HG02759 (cell line): Measurements from ENCODE around the gene SRF.
"Not testable (repeated sequence)": the region's sequence is repeated elsewhere in the genome, so short reads cannot be mapped to it uniquely, and the experiment has no call there.

ENCODE experiments used
- ATAC-seq: cut with Tn5 transposase; IDR thresholded peaks from one replicate; pipeline ENCODE4 v1.9.1; 2021; ENCODE audit warnings: mild to moderate bottlenecking, moderate library complexity; ENCODE audit not compliant: unreplicated experiment

The SRF gene

GRCh38 chr6:43170931-43171706, at the start of gene SRF:
Gene SRF (plus strand): TSS chr6:43171269. CDS start chr6:43171657, 388 bp downstream.
- peak; percentile 62 for ATAC-seq

- ATAC-seq, result no peak
These were observed 48.9 kb upstream of the SRF start for GRCh38 chr6:43122146-43122545.

GRCh38 chr6:43123461-43124314, 47.4 kb upstream of the SRF start:
- ATAC-seq, result no peak

GRCh38 chr6:43124481-43124880, 46.6 kb upstream of the SRF start:
- ATAC-seq, result no peak

- no peak for ATAC-seq
These were observed 46.0 kb upstream of the SRF start for GRCh38 chr6:43125119-43125518.

- ATAC-seq, result no peak
These were observed 45.5 kb upstream of the SRF start for GRCh38 chr6:43125555-43125954.

- no peak for ATAC-seq
These were observed 43.9 kb upstream of the SRF start for GRCh38 chr6:43127180-43127579.

- ATAC-seq, result no peak
These were observed 43.2 kb upstream of the SRF start for GRCh38 chr6:43127877-43128276.

GRCh38 chr6:43128926-43129325, 42.1 kb upstream of the SRF start:
- ATAC-seq, result no peak

GRCh38 chr6:43129434-43130194, 41.5 kb upstream of the SRF start:
- no peak for ATAC-seq

- no peak for ATAC-seq
These were observed 40.6 kb upstream of the SRF start for GRCh38 chr6:43130429-43130828.

- not testable (repeated sequence) for ATAC-seq
These were observed 39.7 kb upstream of the SRF start for GRCh38 chr6:43131379-43131778.

- no peak for ATAC-seq
These were observed 32.8 kb upstream of the SRF start for GRCh38 chr6:43138267-43138666.

- not testable (repeated sequence) for ATAC-seq
These were observed 31.1 kb upstream of the SRF start for GRCh38 chr6:43139973-43140372.

GRCh38 chr6:43141644-43142043, 29.4 kb upstream of the SRF start:
- no peak for ATAC-seq

- ATAC-seq, result no peak
These were observed 29.0 kb upstream of the SRF start for GRCh38 chr6:43142101-43142500.

GRCh38 chr6:43143235-43144128, 27.6 kb upstream of the SRF start:
- ATAC-seq, result peak; percentile 84

GRCh38 chr6:43144879-43145278, 26.2 kb upstream of the SRF start:
- ATAC-seq, result no peak

GRCh38 chr6:43146261-43146660, 24.8 kb upstream of the SRF start:
- ATAC-seq, result no peak
